CD8-positive, alpha-beta memory T cell (primary cell): ENCODE measurements around the gene TRAPPC2B. TPM values are rescaled to one million over a fixed set of nuclear protein-coding genes. Genes with fewer than 3 reads are reported as not detected.

Experiments
- CTCF ChIA-PET: fragments of 350-600 bp; sonication (Branson Sonifier 250); formaldehyde crosslinking; loops from one replicate; lab custom pipeline; 2021; ENCODE audit warnings: antibody characterized with exemption; lab: Charles Lee
- POLR2A ChIA-PET: fragments of 350-600 bp; sonication (Branson Sonifier 250); formaldehyde crosslinking; loops from one replicate; lab custom pipeline; 2021; ENCODE audit warnings: antibody characterized with exemption; lab: Charles Lee
- DNase-seq, 5 donors: peaks; one replicate each; pipeline versions ENCODE4 v3.0.0 to v3.0.0-alpha.2; 2020 to 2022; ENCODE audit warnings: mixed read lengths in 1 of 5
- H3K27ac ChIP-seq: one replicate; pipeline ENCODE4 v1.7.0; 2013; ENCODE audit warnings: low read depth, mild to moderate bottlenecking, low read length, moderate library complexity
- H3K27me3 ChIP-seq: 2 replicates; pipeline ENCODE4 v1.7.0; 2013; ENCODE audit warnings: low read length, mild to moderate bottlenecking; ENCODE audit not compliant: insufficient read depth, poor library complexity, severe bottlenecking
- H3K36me3 ChIP-seq: 2 replicates; pipeline ENCODE4 v1.7.0; 2013; ENCODE audit warnings: mild to moderate bottlenecking, low read length, moderate library complexity; ENCODE audit not compliant: insufficient read depth
- H3K4me1 ChIP-seq: 2 replicates; pipeline ENCODE4 v1.7.0; 2013; ENCODE audit warnings: mild to moderate bottlenecking, low read length, moderate library complexity; ENCODE audit not compliant: insufficient read depth
- H3K4me3 ChIP-seq: 2 replicates; pipeline ENCODE4 v1.7.0; 2013; ENCODE audit warnings: mild to moderate bottlenecking, low read length
- H3K9me3 ChIP-seq: 2 replicates; pipeline ENCODE4 v1.7.0; 2013; ENCODE audit warnings: mild to moderate bottlenecking, low read length
- H3K27ac Mint-ChIP-seq, 8 donors: one replicate each; pipeline ENCODE4 v1.8.0; 2020 to 2021; ENCODE audit warnings: mixed read lengths in 8 of 8, mild to moderate bottlenecking in 6 of 8, inconsistent platforms in 3 of 8, moderate library complexity in 3 of 8
- H3K27me3 Mint-ChIP-seq, 2 donors: one replicate each; pipeline ENCODE4 v1.8.0; 2020 to 2021; ENCODE audit warnings: mixed read lengths in 2 of 2, mild to moderate bottlenecking in 1 of 2, moderate library complexity in 1 of 2
- H3K36me3 Mint-ChIP-seq, 3 donors: one replicate each; pipeline ENCODE4 v1.8.0; 2020 to 2021; ENCODE audit warnings: mixed read lengths in 3 of 3, inconsistent platforms in 1 of 3, mild to moderate bottlenecking in 1 of 3
- H3K4me1 Mint-ChIP-seq, 3 donors: one replicate each; pipeline ENCODE4 v1.8.0; 2020 to 2021; ENCODE audit warnings: mixed read lengths in 3 of 3, inconsistent platforms in 1 of 3, mild to moderate bottlenecking in 1 of 3
- H3K4me3 Mint-ChIP-seq, 7 donors: one replicate each; pipeline ENCODE4 v1.8.0; 2020 to 2021; ENCODE audit warnings: mixed read lengths in 7 of 7, mild to moderate bottlenecking in 6 of 7, moderate library complexity in 4 of 7, inconsistent platforms in 2 of 7
- H3K9me3 Mint-ChIP-seq, 5 donors: one replicate each; pipeline ENCODE4 v1.8.0; 2020 to 2022; ENCODE audit warnings: mixed read lengths in 5 of 5, mild to moderate bottlenecking in 3 of 5, moderate library complexity in 2 of 5, inconsistent platforms in 1 of 5
- polyA plus RNA-seq: library from polyadenylated mRNA; unstranded; fragments of 300-500 nt; fragmentation: Illumina TruSeq; gene quantifications from one replicate; pipeline ENCODE4 v1.2.3, GENCODE V29; 2021
- total RNA-seq, 2 experiments: library from RNA; stranded (reverse); gene quantifications; one replicate each; pipeline ENCODE4 v1.2.3, GENCODE V29; 2021

The TRAPPC2B gene
- total and polyA plus RNA-seq, 3 experiments from 2014 or later = 7.0 to 22.5 (median 7.7) TPM

DNA sequence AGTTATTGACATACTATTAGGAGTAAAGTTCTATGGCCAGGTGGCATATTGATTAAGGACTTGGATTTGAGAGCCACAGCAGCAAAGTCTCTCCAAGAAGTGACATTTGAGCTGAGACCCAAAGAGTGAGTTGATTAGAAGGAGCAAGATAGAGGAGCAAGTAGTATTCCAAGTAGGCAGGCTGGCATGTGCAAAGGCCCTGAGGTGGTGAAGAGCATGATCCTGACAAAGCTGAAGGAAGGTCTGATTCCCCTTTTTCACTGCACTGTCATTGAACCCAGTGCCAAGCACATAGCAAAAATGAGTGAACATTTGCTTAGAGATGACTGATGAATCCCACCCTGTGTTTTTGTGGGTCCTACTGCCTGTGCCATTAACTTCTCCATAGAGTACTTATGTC is 38.4 kb upstream of the TRAPPC2B start:
- H3K4me1 Mint-ChIP-seq = peaks cover 27 to 39% (median 28%) of the 10 kb centered on the region in 3 donors

DNA sequence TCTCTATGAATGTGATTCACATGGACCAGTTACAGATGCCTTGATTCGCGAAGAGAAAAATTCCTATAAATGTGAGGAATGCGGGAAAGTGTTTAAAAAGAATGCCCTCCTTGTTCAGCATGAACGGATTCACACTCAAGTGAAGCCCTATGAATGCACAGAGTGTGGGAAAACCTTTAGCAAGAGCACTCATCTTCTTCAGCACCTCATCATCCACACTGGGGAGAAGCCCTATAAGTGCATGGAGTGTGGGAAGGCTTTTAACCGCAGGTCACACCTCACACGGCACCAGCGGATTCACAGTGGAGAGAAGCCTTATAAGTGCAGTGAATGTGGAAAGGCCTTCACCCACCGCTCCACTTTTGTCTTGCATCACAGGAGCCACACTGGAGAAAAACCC is 35.4 kb upstream of the TRAPPC2B start:
- Histone ChIP-seq H3K9me3 (peaks cover 27% of the 10 kb centered on the region), H3K27ac (no peak overlapping the region), H3K27me3 (no peaks in the 10 kb centered on the region), H3K4me1 (no peaks in the 10 kb centered on the region), H3K4me3 (no peak overlapping the region), H3K36me3 (peaks cover 50% of the 10 kb centered on the region)
- no peak overlapping the region for H3K27ac Mint-ChIP-seq
- peaks cover 39 to 74% (median 71%) of the 10 kb centered on the region in 3 donors for H3K36me3 Mint-ChIP-seq
- CTCF ChIA-PET = no interaction called here
- no peaks in the 10 kb centered on the region for H3K27me3 Mint-ChIP-seq
- H3K4me3 Mint-ChIP-seq = no peak overlapping the region
- H3K4me1 Mint-ChIP-seq = peaks cover 0 to 12% (median 4%) of the 10 kb centered on the region in 3 donors
- peaks cover 10 to 88% (median 76%) of the 10 kb centered on the region in 5 donors for H3K9me3 Mint-ChIP-seq
- no peak for DNase-seq
- POLR2A ChIA-PET = no interaction called here

More for the DNA sequence above, 38.4 kb upstream of the TRAPPC2B start:
- Histone ChIP-seq H3K9me3 (peaks cover 31% of the 10 kb centered on the region), H3K27ac (no peak overlapping the region), H3K36me3 (peaks cover 50% of the 10 kb centered on the region), H3K27me3 (no peaks in the 10 kb centered on the region), H3K4me1 (peaks cover 16% of the 10 kb centered on the region), H3K4me3 (no peak overlapping the region)
- peak overlapping the region in 1 of 7 donors; percentile 20 for H3K4me3 Mint-ChIP-seq
- ChIA-PET POLR2A (no interaction called here), CTCF (no interaction called here)
- no peaks in the 10 kb centered on the region for H3K27me3 Mint-ChIP-seq
- H3K9me3 Mint-ChIP-seq = peaks cover 10 to 82% (median 56%) of the 10 kb centered on the region in 5 donors
- no peak overlapping the region for H3K27ac Mint-ChIP-seq
- H3K36me3 Mint-ChIP-seq = peaks cover 39 to 87% (median 86%) of the 10 kb centered on the region in 3 donors
- DNase-seq = no peak

DNA sequence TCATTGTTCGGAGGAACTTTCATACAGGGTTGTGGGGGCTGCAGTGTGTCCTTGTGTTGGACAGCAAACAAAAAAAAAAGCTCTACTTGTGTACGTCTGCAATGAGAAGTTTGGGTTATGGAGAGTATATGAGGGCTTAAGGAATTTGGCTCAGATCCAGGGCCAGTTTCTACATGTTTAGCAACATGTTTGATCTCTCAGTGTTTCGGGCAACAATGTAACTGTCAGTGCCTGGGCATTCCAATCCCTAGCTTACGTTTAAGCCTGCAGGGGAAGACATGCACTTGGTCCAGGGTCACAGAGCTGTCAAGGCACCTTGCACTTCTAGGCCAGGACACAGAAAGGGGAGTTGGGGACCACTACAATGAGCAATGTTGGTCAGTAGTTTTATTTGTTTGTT is 29.2 kb upstream of the TRAPPC2B start:
- H3K36me3 ChIP-seq = no peaks in the 10 kb centered on the region
- H3K36me3 Mint-ChIP-seq = peaks cover 7 to 44% (median 20%) of the 10 kb centered on the region in 3 donors
- H3K9me3 ChIP-seq = peaks cover 12% of the 10 kb centered on the region
- no peaks in the 10 kb centered on the region for H3K4me1 ChIP-seq
- H3K27ac ChIP-seq = no peak overlapping the region
- DNase-seq = no peak
- CTCF ChIA-PET = no interaction called here
- no peak overlapping the region for H3K4me3 Mint-ChIP-seq
- POLR2A ChIA-PET = no interaction called here
- no peaks in the 10 kb centered on the region for H3K27me3 ChIP-seq
- peaks cover 0 to 77% (median 52%) of the 10 kb centered on the region in 5 donors for H3K9me3 Mint-ChIP-seq
- H3K4me1 Mint-ChIP-seq = no peaks in the 10 kb centered on the region
- H3K27ac Mint-ChIP-seq = no peak overlapping the region
- no peaks in the 10 kb centered on the region for H3K27me3 Mint-ChIP-seq
- no peak overlapping the region for H3K4me3 ChIP-seq

DNA sequence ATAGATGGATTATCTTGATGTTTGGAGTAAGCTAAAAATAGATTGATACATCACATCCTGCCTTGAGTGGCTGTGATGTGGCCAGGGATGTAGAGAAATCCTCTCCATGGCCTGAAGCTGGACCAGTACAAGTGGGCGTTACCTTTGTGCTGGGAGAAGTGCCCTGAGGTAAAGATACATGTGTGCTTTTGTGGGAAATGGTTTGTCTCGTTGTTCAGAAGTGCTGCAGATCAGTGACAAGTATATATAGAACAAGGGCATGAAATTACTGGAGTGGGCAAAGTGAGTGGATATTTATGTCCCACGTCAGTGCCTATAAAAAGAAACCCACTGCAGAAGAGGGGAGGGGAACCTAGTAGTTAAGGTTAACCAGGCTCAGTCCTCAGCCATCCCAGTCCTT is 24.5 kb upstream of the TRAPPC2B start:
- CTCF ChIA-PET = no interaction called here
- H3K9me3 Mint-ChIP-seq = peaks cover 0 to 60% (median 15%) of the 10 kb centered on the region in 5 donors
- Histone ChIP-seq H3K9me3 (peaks cover 7% of the 10 kb centered on the region), H3K27ac (no peak overlapping the region), H3K27me3 (no peaks in the 10 kb centered on the region), H3K4me1 (no peaks in the 10 kb centered on the region), H3K36me3 (no peaks in the 10 kb centered on the region), H3K4me3 (no peak overlapping the region)
- POLR2A ChIA-PET = no interaction called here
- peak overlapping the region in 1 of 8 donors; percentile 58 for H3K27ac Mint-ChIP-seq
- H3K4me3 Mint-ChIP-seq = no peak overlapping the region
- no peak for DNase-seq
- H3K36me3 Mint-ChIP-seq = peaks cover 4 to 37% (median 6%) of the 10 kb centered on the region in 3 donors
- H3K4me1 Mint-ChIP-seq = no peaks in the 10 kb centered on the region
- no peaks in the 10 kb centered on the region for H3K27me3 Mint-ChIP-seq

DNA sequence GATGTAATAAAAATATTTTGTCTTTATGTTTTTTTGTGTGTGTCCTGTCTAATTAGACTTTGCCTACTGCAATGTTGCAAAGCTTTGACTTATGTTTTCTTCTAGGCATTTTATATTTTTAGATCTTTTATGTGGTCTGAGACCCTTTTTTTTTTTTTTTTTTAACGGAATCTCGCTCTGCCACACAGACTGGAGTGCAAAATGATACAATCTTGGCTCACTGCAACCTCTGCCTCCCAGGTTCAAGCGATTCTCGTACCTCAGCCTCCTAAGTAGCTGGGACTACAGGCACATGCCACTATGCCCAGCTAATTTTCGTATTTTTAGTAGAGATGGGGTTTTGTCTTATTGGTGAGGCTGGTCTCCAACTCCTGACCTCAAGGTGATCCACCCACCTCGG is 20.8 kb upstream of the TRAPPC2B start:
- H3K4me1 ChIP-seq = no peaks in the 10 kb centered on the region
- H3K27ac Mint-ChIP-seq = no peak overlapping the region
- peaks cover 0 to 46% (median 7%) of the 10 kb centered on the region in 5 donors for H3K9me3 Mint-ChIP-seq
- peaks cover 0 to 10% of the 10 kb centered on the region in 2 donors for H3K27me3 Mint-ChIP-seq
- DNase-seq = no peak
- H3K27ac ChIP-seq = no peak overlapping the region
- ChIA-PET POLR2A (no interaction called here), CTCF (no interaction called here)
- H3K36me3 ChIP-seq = no peaks in the 10 kb centered on the region
- H3K4me1 Mint-ChIP-seq = no peaks in the 10 kb centered on the region
- H3K27me3 ChIP-seq = no peaks in the 10 kb centered on the region
- H3K36me3 Mint-ChIP-seq = peaks cover 0 to 16% (median 4%) of the 10 kb centered on the region in 3 donors
- H3K4me3 ChIP-seq = no peak overlapping the region
- no peaks in the 10 kb centered on the region for H3K9me3 ChIP-seq
- no peak overlapping the region for H3K4me3 Mint-ChIP-seq

DNA sequence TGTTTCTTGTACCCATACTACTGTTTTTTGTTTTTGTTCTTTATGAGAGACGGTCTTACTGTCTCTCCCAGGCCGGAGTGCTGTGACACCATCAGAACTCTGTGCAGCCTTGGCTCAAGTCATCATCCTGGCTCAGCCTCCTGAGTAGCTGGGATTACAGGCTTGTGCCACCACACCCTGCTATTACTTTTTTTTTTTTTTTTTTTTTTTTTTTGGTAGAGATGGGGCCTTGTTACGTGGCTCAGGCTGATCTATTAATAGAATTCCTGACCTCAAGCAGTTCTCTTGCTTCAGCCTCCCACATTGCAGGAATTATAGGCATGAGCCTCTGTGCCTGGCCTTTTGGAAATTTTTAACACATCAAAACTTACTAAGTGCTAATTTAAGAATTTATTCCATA is 15.2 kb upstream of the TRAPPC2B start:
- Histone ChIP-seq H3K27ac (no peak overlapping the region), H3K4me3 (no peak overlapping the region), H3K4me1 (peaks cover 20% of the 10 kb centered on the region), H3K36me3 (no peaks in the 10 kb centered on the region), H3K27me3 (no peaks in the 10 kb centered on the region), H3K9me3 (peaks cover 8% of the 10 kb centered on the region)
- H3K27ac Mint-ChIP-seq = no peak overlapping the region
- POLR2A ChIA-PET = interaction anchor here (0.6 kb wide), 1 partner anchor 54 kb away, joined by 3 read pairs; no protein-coding TSS in a partner anchor
- peaks cover 5 to 13% of the 10 kb centered on the region in 2 donors for H3K27me3 Mint-ChIP-seq
- H3K36me3 Mint-ChIP-seq = peaks cover 12 to 34% (median 23%) of the 10 kb centered on the region in 3 donors
- no peak for DNase-seq
- no peak overlapping the region for H3K4me3 Mint-ChIP-seq
- peaks cover 5 to 47% (median 28%) of the 10 kb centered on the region in 5 donors for H3K9me3 Mint-ChIP-seq
- peaks cover 24 to 29% (median 29%) of the 10 kb centered on the region in 3 donors for H3K4me1 Mint-ChIP-seq
- CTCF ChIA-PET = no interaction called here

DNA sequence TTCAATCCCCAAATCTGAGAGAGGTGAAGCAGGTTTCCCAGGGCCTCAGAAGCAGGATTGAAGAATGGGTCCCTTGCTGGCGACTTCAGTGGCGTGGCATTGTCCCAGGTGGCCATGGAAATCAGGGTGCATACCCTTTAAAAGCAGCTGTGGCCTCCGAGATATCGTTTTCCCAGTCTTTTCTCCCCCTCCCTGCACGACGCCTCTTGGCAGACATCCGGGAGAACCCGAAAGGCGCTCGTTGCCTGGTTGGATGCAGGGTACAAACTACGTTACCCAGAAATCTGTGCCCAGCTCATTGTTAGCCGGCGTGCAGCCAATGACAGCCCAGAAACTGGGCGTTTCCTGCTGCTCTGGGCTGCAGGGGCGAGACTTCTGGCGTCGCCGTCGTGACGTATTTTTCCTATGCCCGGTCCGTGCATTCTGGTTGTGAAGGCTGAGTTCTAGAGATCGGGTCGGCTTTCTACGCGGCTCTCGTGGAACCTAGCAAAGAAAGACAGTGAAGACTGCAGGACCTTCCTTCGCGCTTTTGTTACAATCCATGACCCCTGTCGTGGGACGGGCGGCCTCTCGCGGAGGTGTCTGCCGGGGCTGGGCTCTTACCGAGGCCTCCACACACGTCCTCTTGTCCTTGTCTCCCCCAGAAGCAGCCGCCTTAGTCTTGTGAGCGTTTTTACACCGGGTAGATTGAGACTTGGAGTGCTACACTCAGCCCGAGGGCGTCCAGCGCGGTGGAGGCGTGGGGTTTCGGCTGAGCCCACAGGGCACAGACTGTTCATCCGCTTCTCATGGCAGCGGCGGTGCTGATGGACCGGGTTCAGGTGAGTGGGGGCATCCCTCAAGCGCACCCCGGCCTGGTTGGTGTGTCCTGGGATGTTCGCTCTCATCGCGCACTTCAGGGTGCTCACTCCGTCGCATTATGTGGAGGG is 12.2 kb upstream of the TRAPPC2B start, which contains the start of gene ZNF304:
ZNF304 (plus strand) TSS at position 395 of the 929 bp plus-strand sequence; CDS start at position 789, 394 bp downstream.
- Mint-ChIP-seq H3K27ac (peak within 1 kb of the TSS; percentile 87 to 98 (median 96)), H3K27me3 (peaks cover 5 to 9% of the 10 kb centered on the region in 2 donors), H3K36me3 (peaks cover 40 to 60% (median 52%) of the 10 kb centered on the region in 3 donors), H3K4me3 (peak within 1 kb of the TSS; percentile 95 to 96 (median 95)), H3K9me3 (peaks cover 7 to 62% (median 48%) of the 10 kb centered on the region in 5 donors), H3K4me1 (peaks cover 31 to 40% (median 35%) of the 10 kb centered on the region in 3 donors)
- ChIA-PET POLR2A (interaction anchor here (1.0 to 1.1 kb wide), 2 partner anchors 12 to 71 kb away, joined by 3 to 6 read pairs; partner anchors contain the start of genes TRAPPC2B, ZNF460 and ZNF547), CTCF (no interaction called here)
- Histone ChIP-seq H3K27me3 (no peaks in the 10 kb centered on the region), H3K36me3 (peaks cover 22% of the 10 kb centered on the region), H3K4me1 (peaks cover 20% of the 10 kb centered on the region), H3K9me3 (peaks cover 28% of the 10 kb centered on the region), H3K4me3 (peak within 1 kb of the TSS; percentile 84), H3K27ac (peak within 1 kb of the TSS; percentile 78)
- DNase-seq = peak; percentile 74 to 89 (median 78)
